ENCODE data around the gene GSN.

GSN gene

GRCh38 chr9:121246821-121247561, 21.0 kb upstream of the GSN start:
- DNase-seq = no peak

GRCh38 chr9:121249563-121249962, 18.4 kb upstream of the GSN start:
- DNase-seq = peak; percentile 54

- DNase-seq = peak; percentile 69
Observed at GRCh38 chr9:121252104-121252851, 15.7 kb upstream of the GSN start.

- DNase-seq = no peak
Observed at GRCh38 chr9:121253162-121253561, 14.8 kb upstream of the GSN start.

GRCh38 chr9:121253821-121254501, 14.0 kb upstream of the GSN start:
- DNase-seq = peak; percentile 38

- DNase-seq = no peak
Observed at GRCh38 chr9:121259498-121259897, 8.5 kb upstream of the GSN start.

- DNase-seq = no peak
Observed at GRCh38 chr9:121259935-121260334, 8.0 kb upstream of the GSN start.

GRCh38 chr9:121260457-121261106, 7.4 kb upstream of the GSN start:
- DNase-seq = no peak

- peak; percentile 40 for DNase-seq
Observed at GRCh38 chr9:121261107-121261460, 6.9 kb upstream of the GSN start.

GRCh38 chr9:121261755-121262154, 6.2 kb upstream of the GSN start:
- DNase-seq = no peak

- no peak for DNase-seq
Observed at GRCh38 chr9:121262423-121262822, 5.5 kb upstream of the GSN start.

- no peak for DNase-seq
Observed at GRCh38 chr9:121262953-121263352, 5.0 kb upstream of the GSN start.

- DNase-seq = no peak
Observed at GRCh38 chr9:121266356-121266755, 1.6 kb upstream of the GSN start.

- no peak for DNase-seq
Observed at GRCh38 chr9:121266906-121267650, 884 bp upstream of the GSN start.

- peak; percentile 49 for DNase-seq
Observed at GRCh38 chr9:121268598-121268850, 562 bp downstream of the GSN start.

GRCh38 chr9:121268851-121269641, 1.1 kb downstream of the GSN start:
- peak; percentile 73 for DNase-seq

- no peak for DNase-seq
Observed at GRCh38 chr9:121269642-121270254, 1.8 kb downstream of the GSN start.

- peak; percentile 92 for DNase-seq
Observed at GRCh38 chr9:121271368-121272341, 3.7 kb downstream of the GSN start.

- no peak for DNase-seq
Observed at GRCh38 chr9:121272401-121272948, 4.5 kb downstream of the GSN start.
